NB4 (cell line): Measurements from ENCODE around the gene FMNL2.

Experiments
- POLR2A ChIP-seq: IDR thresholded peaks from 2 replicates; pipeline ENCODE4 v1.6.1; 2011; ENCODE audit warnings: mild to moderate bottlenecking; ENCODE audit not compliant: insufficient read length; ENCODE audit errors: extremely low read depth
- TF ChIP-seq, protein P1 (sequence below): IDR thresholded peaks from one replicate; pipeline ENCODE4 v1.5.1; 2012; ENCODE audit warnings: low read depth, low read length

DNA sequence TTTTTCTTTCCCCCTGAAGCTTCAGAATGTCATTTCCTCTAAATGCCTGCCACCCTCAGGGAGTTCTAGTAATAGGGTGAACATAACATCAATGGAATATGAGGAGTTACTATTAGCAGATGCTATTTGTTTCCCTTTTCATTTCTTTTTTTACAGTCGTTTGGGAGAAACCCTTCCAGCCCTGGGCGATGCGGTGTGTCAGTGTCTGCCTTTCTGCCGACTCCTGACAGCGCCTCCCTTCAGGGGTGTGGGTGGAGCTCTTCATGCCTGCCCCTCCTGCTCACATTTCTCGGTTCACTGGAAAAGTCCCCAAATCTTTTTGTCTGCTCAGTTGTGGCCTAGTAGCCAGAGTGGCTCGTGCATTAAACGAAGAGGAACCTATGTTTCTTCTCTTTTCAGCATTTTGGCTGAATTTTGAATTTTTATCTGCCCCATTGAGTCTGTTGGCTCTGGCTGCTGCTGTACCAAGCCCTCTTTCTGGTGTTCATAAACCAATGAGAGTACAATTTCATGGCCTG lies 72.3 kb downstream of the FMNL2 start:
- no peak for TF ChIP-seq POLR2A
- TF ChIP-seq, protein P1, sequence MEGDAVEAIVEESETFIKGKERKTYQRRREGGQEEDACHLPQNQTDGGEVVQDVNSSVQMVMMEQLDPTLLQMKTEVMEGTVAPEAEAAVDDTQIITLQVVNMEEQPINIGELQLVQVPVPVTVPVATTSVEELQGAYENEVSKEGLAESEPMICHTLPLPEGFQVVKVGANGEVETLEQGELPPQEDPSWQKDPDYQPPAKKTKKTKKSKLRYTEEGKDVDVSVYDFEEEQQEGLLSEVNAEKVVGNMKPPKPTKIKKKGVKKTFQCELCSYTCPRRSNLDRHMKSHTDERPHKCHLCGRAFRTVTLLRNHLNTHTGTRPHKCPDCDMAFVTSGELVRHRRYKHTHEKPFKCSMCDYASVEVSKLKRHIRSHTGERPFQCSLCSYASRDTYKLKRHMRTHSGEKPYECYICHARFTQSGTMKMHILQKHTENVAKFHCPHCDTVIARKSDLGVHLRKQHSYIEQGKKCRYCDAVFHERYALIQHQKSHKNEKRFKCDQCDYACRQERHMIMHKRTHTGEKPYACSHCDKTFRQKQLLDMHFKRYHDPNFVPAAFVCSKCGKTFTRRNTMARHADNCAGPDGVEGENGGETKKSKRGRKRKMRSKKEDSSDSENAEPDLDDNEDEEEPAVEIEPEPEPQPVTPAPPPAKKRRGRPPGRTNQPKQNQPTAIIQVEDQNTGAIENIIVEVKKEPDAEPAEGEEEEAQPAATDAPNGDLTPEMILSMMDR: no peak
